Measurements from ENCODE around the gene PARN. TPM values are rescaled to one million over a fixed set of nuclear protein-coding genes. Genes with fewer than 3 reads are reported as not detected.

The PARN gene
- total and polyA plus RNA-seq, 2 of the 8 experiments (the other 6 are each of a cell fraction or from before 2014, with no cell fraction given) = 24.5 to 44.6 TPM

DNA sequence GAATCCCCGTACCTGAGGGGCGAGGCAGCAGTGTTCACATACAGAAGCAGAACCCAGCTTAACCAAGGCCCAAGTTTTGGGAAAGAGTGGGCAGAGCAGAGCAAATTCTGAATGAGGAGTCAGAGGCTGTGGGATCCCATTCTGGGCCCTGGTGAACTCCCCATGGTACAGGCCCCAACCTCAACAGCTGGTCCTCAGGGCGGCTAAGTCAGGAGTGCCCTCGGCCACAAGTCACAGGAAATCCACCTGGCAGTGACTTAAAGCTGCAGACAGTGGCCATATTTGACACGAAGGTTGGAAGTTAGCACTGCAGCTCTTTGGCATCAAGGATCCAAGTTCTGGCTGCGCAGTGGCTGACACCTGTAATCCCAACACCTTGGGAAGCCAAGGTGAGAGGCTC lies 237.1 kb downstream of the PARN start:
- POLR2A ChIA-PET (ENCODE audit: partially characterized antibody) = interaction anchor here (0.9 to 1.0 kb wide), 3 partner anchors 13 to 213 kb away, joined by 3 read pairs; no protein-coding TSS in a partner anchor

More for the DNA sequence above, 237.1 kb downstream of the PARN start:
- 91% methylated on average over 6 of the region's 6 CpGs; no CpG with 5 or more reads in 1 of the 2 experiments for WGBS, 2 experiments (ENCODE audit: extremely low coverage in 1 of 2, insufficient coverage in 1 of 2, insufficient read length in 1 of 2, insufficient replicate concordance in 2 of 2, low coverage in 1 of 2, low lambda C conversion rate in 2 of 2, missing lambda C conversion rate in 1 of 2)
- no peaks in the 10 kb centered on the region for H3K23me2 ChIP-seq (ENCODE audit: low read depth, low read length)
- H2BK120ac ChIP-seq (replicated peaks; ENCODE audit: low read depth, low read length) = no peak overlapping the region
- H3K36me3 ChIP-seq (ENCODE audit: control insufficient read depth in 2 of 4, insufficient read depth in 4 of 4, low read length in 3 of 4) = no peaks in the 10 kb centered on the region
- H3K79me1 ChIP-seq (ENCODE audit: low read depth, low read length) = no peaks in the 10 kb centered on the region
- no peak for FAIRE-seq
- TF ChIP-seq CBX5 (IDR thresholded peaks at IDR 0.05; ENCODE audit: low read depth, low read length) (no peak), CTBP2 (IDR thresholded peaks at IDR 0.05; ENCODE audit: borderline replicate concordance, insufficient read depth, insufficient read length, low read length) (no peak), RFX5 (IDR thresholded peaks at IDR 0.05; ENCODE audit: borderline replicate concordance, low read depth, low read length) (no peak), RNF2 (IDR thresholded peaks at IDR 0.05; ENCODE audit: borderline replicate concordance, low read depth, low read length, missing control alignments, poor library complexity, severe bottlenecking) (no peak), TAF1 (IDR thresholded peaks at IDR 0.05; ENCODE audit: low read depth, low read length) (no peak), KDM5A (IDR thresholded peaks at IDR 0.05; ENCODE audit: low read length) (no peak), KDM4A (IDR thresholded peaks at IDR 0.05; ENCODE audit: low read depth, low read length, severe bottlenecking) (no peak)
- CTCF ChIA-PET (ENCODE audit: partially characterized antibody) = interaction anchor here (0.6 to 1.3 kb wide), 4 partner anchors 9 to 136 kb away, joined by 3 to 4 read pairs (median 3); no protein-coding TSS in a partner anchor
- no peak for DNase-seq (ENCODE audit: low read depth in 1 of 2, low spot score in 2 of 2)
- H2BK5ac ChIP-seq (ENCODE audit: low read depth, low read length) = no peak overlapping the region
- no peak overlapping the region for H2AFZ ChIP-seq (ENCODE audit: low read length)
- no peak overlapping the region for H2BK12ac ChIP-seq (ENCODE audit: low read depth, low read length)
- H3K23ac ChIP-seq (ENCODE audit: insufficient read length) = no peak overlapping the region
- no peak overlapping the region for H3K18ac ChIP-seq (ENCODE audit: extremely low read depth, low read length)
- no peaks in the 10 kb centered on the region for H3K4me1 ChIP-seq (replicated peaks in 1 of 4; ENCODE audit: control insufficient read depth in 3 of 4, insufficient read depth in 4 of 4, low read length in 3 of 4)
- H3K9me3 ChIP-seq (ENCODE audit: insufficient read depth in 2 of 2, low read depth in 1 of 2, low read length in 1 of 2) = no peaks in the 10 kb centered on the region
- H3K4ac ChIP-seq (replicated peaks; ENCODE audit: insufficient read length, low read depth, low read length) = no peak overlapping the region
- no peak overlapping the region for H3K4me2 ChIP-seq (ENCODE audit: insufficient read depth in 1 of 2, low read depth in 2 of 2, low read length in 2 of 2)
- no peak overlapping the region for H3K56ac ChIP-seq (replicated peaks; ENCODE audit: insufficient read length, low read depth, low read length)
- H2BK20ac ChIP-seq (ENCODE audit: low read length) = no peak overlapping the region
- H3K27ac ChIP-seq (ENCODE audit: low read depth, low read length) = no peak overlapping the region
- no peaks in the 10 kb centered on the region for H3K79me2 ChIP-seq (ENCODE audit: control insufficient read depth in 1 of 2, insufficient read depth in 2 of 2, low read length in 2 of 2)
- H3K14ac ChIP-seq (ENCODE audit: insufficient read length) = no peak overlapping the region
- no peak overlapping the region for H2AK5ac ChIP-seq (ENCODE audit: low read depth, low read length)
- no peak overlapping the region for H4K91ac ChIP-seq (replicated peaks; ENCODE audit: insufficient read length, low read length)
- H3K4me3 ChIP-seq (ENCODE audit: extremely low read depth in 1 of 4, insufficient read depth in 2 of 4, low read depth in 3 of 4, low read length in 4 of 4) = no peak overlapping the region
- no peaks in the 10 kb centered on the region for H4K20me1 ChIP-seq (replicated peaks in 1 of 2; ENCODE audit: control insufficient read depth in 1 of 2, insufficient read depth in 2 of 2, low read length in 2 of 2)
- H3K27me3 ChIP-seq (replicated peaks in 1 of 4; ENCODE audit: control insufficient read depth in 3 of 4, extremely low read depth in 1 of 4, insufficient read depth in 3 of 4, low read length in 3 of 4) = no peaks in the 10 kb centered on the region
- H2BK15ac ChIP-seq (ENCODE audit: low read length) = no peak overlapping the region
- no peak overlapping the region for H3K9ac ChIP-seq (replicated peaks in 1 of 4; ENCODE audit: extremely low read depth in 1 of 4, low read depth in 3 of 4, low read length in 3 of 4)
- H4K8ac ChIP-seq (ENCODE audit: extremely low read depth, insufficient read depth, low read length) = no peak overlapping the region
- H4K5ac ChIP-seq (ENCODE audit: insufficient read length, low read depth, low read length) = no peak overlapping the region
